ENCODE data around the gene ATXN10.
A peak's percentile ranks its signal among the peaks of the same experiment; 100 is the strongest.
"Not testable (repeated sequence)": the region's sequence is repeated elsewhere in the genome, so short reads cannot be mapped to it uniquely, and the experiment has no call there.

Gene ATXN10, protein sequence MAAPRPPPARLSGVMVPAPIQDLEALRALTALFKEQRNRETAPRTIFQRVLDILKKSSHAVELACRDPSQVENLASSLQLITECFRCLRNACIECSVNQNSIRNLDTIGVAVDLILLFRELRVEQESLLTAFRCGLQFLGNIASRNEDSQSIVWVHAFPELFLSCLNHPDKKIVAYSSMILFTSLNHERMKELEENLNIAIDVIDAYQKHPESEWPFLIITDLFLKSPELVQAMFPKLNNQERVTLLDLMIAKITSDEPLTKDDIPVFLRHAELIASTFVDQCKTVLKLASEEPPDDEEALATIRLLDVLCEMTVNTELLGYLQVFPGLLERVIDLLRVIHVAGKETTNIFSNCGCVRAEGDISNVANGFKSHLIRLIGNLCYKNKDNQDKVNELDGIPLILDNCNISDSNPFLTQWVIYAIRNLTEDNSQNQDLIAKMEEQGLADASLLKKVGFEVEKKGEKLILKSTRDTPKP

DNA sequence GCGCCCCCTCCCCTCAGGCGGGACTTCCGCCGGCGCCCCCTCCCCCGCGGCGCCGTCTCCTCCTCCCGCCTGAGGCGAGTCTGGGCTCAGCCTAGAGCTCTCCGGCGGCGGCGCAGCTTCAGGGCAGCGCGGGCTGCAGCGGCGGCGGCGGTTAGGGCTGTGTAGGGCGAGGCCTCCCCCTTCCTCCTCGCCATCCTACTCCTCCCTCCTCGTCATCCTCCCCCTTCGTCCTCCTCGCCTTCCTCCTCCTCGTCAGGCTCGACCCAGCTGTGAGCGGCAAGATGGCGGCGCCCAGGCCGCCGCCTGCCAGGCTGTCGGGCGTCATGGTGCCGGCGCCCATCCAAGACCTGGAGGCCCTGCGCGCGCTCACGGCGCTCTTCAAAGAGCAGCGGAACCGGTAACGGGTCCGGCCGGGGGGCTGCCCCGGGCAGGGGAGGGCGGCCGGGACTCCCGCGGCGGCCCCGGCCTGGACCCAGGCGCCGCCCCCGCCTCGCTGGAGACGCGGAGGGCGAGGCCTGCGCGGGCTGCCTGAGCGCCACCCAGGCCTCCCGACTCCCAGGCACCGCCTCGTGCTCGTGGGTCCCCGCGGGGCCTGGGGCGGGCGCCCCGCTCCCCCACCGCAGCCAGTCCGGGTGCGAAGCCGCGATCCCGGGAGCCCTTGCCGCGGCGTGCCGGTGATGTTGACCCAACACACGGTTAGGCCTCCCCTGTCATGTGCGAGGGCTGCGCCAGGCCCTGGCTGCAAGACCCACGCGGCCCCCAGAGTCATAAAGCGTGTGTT lies at the start of gene ATXN10:
ATXN10 (plus strand) TSS at position 52 of the 781 bp plus-strand sequence; CDS start at position 282, 230 bp downstream.
- peak within 1 kb of the TSS; percentile 84 to 88 for H3K9ac ChIP-seq (ENCODE audit: low read length in 2 of 2)
- H3K36me3 ChIP-seq (ENCODE audit: control insufficient read depth in 2 of 2, insufficient read depth in 2 of 2, low read length in 2 of 2), result no peaks in the 10 kb centered on the region
- H3K9me3 ChIP-seq (ENCODE audit: control insufficient read depth in 2 of 2, low read length in 2 of 2), result no peaks in the 10 kb centered on the region
- H3K4me1 ChIP-seq (ENCODE audit: control insufficient read depth, insufficient read depth, low read length), result peaks cover 10% of the 10 kb centered on the region
- peak within 1 kb of the TSS; percentile 53 for H3K27ac ChIP-seq (ENCODE audit: low read length)
- peak within 1 kb of the TSS; percentile 91 to 93 for H3K4me3 ChIP-seq (ENCODE audit: low read length in 2 of 2)
- no peaks in the 10 kb centered on the region for H3K27me3 ChIP-seq (ENCODE audit: control insufficient read depth in 1 of 2, insufficient read depth in 2 of 2, low read length in 2 of 2)

DNA sequence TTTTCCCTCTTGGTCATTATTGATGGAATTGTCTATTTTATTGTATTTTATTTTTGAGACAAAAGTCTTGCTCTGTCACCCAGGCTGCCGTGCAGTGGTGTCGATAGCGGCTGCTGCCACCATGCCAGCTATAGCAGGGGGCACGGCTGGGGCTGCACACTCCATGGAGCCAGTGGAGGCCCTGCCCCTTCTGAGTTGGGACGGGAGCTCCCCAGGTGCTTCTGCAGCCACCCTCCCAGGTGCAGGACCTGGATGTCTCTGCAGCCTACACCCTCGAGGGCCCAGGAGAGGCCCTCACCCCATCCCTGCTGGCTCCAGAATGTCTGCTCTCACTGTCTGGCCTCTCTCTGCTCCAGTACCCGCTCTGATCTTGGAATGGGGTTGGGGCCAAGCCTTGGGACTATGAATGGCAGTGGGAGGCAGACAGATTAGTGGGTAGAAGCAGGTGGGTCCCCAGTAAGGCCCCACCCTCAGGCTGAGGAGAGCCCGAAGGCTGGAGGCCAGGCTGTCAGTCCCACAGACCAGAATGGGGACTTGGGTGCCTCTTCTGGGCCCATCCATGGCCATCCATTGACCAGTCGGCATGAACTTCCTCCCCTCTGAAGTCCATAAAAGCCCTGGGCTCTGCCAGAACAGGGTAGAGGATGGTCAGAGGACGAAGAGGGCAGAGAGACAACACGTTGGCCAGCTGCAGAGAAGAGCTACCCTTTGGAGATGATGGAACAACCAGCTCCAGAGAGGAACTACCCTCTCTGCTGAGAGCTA lies 49.6 kb upstream of the ATXN10 start:
- Histone ChIP-seq H3K27me3 (ENCODE audit: control insufficient read depth in 1 of 2, insufficient read depth in 2 of 2, low read length in 2 of 2) (no peaks in the 10 kb centered on the region), H3K36me3 (ENCODE audit: control insufficient read depth in 2 of 2, insufficient read depth in 2 of 2, low read length in 2 of 2) (no peaks in the 10 kb centered on the region), H3K4me1 (ENCODE audit: control insufficient read depth, insufficient read depth, low read length) (no peaks in the 10 kb centered on the region), H3K9ac (ENCODE audit: low read length in 2 of 2) (no peak overlapping the region), H3K4me3 (ENCODE audit: low read length in 2 of 2) (no peak overlapping the region), H3K27ac (ENCODE audit: low read length) (no peak overlapping the region), H3K9me3 (ENCODE audit: control insufficient read depth in 2 of 2, low read length in 2 of 2) (peaks cover 0 to 2% of the 10 kb centered on the region in 2 donors)

DNA sequence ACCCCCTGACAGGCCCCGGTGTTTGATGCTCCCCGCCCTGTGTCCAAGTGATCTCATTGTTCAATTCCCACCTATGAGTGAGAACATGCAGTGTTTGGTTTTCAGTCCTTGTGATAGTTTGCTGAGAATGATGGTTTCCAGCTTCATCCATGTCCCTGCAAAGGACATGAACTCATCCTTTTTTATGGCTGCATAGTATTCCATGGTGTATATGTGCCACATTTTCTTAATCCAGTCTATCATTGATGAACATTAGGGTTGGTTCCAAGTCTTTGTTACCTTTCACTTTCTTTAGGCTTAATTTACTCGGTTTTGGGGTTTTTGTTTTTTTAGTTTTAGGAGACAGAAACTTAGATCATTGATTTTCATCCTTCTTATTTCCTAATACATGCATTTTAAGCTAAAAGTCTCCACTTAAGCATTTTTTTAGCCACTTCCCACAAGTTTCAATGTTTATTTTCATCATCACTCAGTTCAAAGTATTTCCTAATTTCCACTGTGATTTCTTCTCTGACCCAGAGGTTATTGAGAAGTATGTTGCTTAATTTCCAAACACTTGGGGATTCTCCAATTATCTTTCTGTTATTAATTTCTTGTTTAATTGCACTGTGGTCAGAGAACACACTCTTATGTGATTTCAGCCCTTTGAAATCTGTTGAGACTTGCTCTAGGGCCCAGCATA lies 48.0 kb upstream of the ATXN10 start:
- not testable (repeated sequence) for H3K27ac ChIP-seq (ENCODE audit: low read length); H3K4me3 ChIP-seq (ENCODE audit: low read length in 2 of 2); H3K27me3 ChIP-seq (ENCODE audit: control insufficient read depth in 1 of 2, insufficient read depth in 2 of 2, low read length in 2 of 2); H3K4me1 ChIP-seq (ENCODE audit: control insufficient read depth, insufficient read depth, low read length); H3K9me3 ChIP-seq (ENCODE audit: control insufficient read depth in 2 of 2, low read length in 2 of 2); H3K9ac ChIP-seq (ENCODE audit: low read length in 2 of 2); H3K36me3 ChIP-seq (ENCODE audit: control insufficient read depth in 2 of 2, insufficient read depth in 2 of 2, low read length in 2 of 2)

DNA sequence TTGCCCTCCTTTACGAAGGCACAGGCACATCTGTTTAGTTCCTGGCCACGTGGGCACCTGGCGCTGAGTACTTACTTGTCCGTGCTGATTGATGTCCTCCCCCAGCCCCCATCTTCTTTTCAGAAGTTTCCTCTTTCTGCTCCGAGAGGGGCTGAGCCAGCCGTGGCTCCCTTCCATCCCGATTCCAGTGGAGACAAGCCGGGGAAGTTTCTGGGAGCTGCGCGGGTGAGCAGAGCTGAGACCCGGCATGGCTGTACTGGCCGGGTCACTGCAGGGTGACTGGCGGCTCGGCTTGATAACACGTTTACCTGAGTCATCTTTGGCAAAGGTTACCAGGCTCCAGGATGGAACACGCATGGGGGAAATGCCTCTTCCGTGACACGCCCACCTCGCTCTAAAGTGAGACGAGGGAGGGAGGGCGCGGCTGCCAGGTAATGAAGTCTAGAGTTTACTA lies 45.4 kb upstream of the ATXN10 start:
- Histone ChIP-seq H3K9ac (ENCODE audit: low read length in 2 of 2) (no peak overlapping the region), H3K27ac (ENCODE audit: low read length) (no peak overlapping the region)

DNA sequence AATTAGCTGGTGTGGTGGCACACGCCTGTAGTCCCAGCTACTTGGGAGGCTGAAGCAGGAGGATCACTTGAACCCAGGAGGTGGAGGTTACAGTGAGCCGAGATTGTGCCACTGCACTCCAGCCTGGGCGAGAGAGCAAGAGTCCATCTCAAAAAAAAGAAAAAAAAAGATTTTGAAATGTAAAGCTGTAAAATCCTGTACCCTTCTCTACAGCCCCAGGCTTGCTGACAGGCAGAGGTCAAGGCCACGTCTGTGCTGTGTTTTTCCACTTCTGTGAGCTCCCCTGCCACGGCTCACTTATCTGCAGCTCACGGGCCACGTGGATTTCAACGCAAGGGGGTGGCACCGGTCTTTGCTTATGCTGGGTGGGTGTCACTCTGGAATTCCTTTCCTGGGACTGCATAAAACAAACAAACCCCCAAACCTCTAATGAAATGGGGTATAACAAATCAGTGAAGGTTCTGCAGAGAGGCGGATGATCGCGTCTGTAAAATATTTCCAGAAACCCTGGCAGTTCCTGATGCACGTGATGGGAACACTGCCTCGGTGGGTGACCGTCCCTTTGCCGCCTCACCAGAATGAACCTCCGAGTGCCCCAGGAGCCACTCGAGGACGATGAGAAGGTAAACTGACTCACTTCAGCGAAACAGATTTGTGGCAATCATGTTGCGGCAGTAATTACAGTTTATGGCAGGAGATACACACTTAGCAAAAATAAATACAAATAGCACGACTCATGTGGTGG lies 44.0 kb upstream of the ATXN10 start:
- Histone ChIP-seq H3K27ac (ENCODE audit: low read length) (no peak overlapping the region), H3K27me3 (ENCODE audit: control insufficient read depth in 1 of 2, insufficient read depth in 2 of 2, low read length in 2 of 2) (peaks cover 7 to 22% of the 10 kb centered on the region in 2 donors), H3K4me3 (ENCODE audit: low read length in 2 of 2) (no peak overlapping the region), H3K9me3 (ENCODE audit: control insufficient read depth in 2 of 2, low read length in 2 of 2) (no peaks in the 10 kb centered on the region), H3K4me1 (ENCODE audit: control insufficient read depth, insufficient read depth, low read length) (no peaks in the 10 kb centered on the region), H3K9ac (ENCODE audit: low read length in 2 of 2) (no peak overlapping the region), H3K36me3 (ENCODE audit: control insufficient read depth in 2 of 2, insufficient read depth in 2 of 2, low read length in 2 of 2) (no peaks in the 10 kb centered on the region)

More for the DNA sequence above, 45.4 kb upstream of the ATXN10 start:
- Histone ChIP-seq H3K4me3 (ENCODE audit: low read length in 2 of 2) (no peak overlapping the region), H3K9me3 (ENCODE audit: control insufficient read depth in 2 of 2, low read length in 2 of 2) (no peaks in the 10 kb centered on the region), H3K4me1 (ENCODE audit: control insufficient read depth, insufficient read depth, low read length) (no peaks in the 10 kb centered on the region), H3K27me3 (ENCODE audit: control insufficient read depth in 1 of 2, insufficient read depth in 2 of 2, low read length in 2 of 2) (peaks cover 4 to 12% of the 10 kb centered on the region in 2 donors), H3K36me3 (ENCODE audit: control insufficient read depth in 2 of 2, insufficient read depth in 2 of 2, low read length in 2 of 2) (no peaks in the 10 kb centered on the region)

DNA sequence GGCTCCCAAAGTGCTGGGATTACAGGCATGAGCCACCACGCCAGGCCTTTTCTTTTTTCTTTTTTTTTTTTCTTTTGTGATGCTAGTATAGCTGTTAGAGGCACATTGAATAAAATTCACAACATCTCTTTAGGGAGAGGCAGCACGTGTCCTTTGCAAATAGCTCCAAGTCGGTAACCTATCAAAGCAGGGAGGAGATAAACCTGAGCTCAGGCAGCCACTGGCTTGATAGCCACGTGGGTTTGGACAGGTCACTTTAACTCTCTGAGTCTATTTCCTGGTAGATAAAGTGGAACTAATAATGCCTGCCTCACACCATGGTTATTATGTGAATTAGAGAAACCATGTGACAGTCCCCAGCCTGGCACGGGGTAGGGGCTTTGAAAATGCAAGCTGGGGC lies 43.1 kb upstream of the ATXN10 start:
- Histone ChIP-seq H3K9ac (ENCODE audit: low read length in 2 of 2) (no peak overlapping the region), H3K36me3 (ENCODE audit: control insufficient read depth in 2 of 2, insufficient read depth in 2 of 2, low read length in 2 of 2) (no peaks in the 10 kb centered on the region), H3K27me3 (ENCODE audit: control insufficient read depth in 1 of 2, insufficient read depth in 2 of 2, low read length in 2 of 2) (peaks cover 11 to 24% of the 10 kb centered on the region in 2 donors)

DNA sequence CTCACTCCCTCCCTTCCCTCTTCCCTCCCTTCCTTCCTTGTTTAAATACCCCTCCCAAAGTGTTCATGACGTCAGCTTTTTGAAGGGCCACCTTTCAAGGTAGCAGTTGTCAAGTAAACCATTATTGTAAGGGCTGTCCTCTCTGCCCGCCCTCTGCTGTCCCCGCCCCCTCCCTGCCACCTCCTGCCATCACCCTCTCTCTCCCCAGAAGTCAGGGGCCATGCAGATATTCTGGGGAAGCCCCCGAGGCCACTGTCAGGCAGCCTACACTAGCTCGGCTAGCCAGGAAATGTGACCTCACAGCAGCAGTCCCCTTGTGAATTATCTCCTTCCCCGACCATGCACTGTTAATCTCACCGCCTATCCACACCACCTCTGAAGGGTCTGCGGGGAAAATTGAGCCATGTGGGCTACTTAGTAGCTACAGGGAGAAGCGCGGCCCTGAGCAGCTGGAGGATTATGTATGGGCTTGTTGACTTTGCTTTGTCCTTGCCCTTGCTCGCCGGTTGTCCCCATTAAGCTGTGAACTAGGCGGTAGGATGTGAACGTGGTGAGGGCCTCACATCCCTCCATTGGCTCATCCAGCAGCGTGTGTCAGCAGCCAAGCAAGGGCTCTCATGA lies 42.1 kb upstream of the ATXN10 start:
- H3K9ac ChIP-seq (ENCODE audit: low read length in 2 of 2), result no peak overlapping the region
- H3K27me3 ChIP-seq (ENCODE audit: control insufficient read depth in 1 of 2, insufficient read depth in 2 of 2, low read length in 2 of 2), result peaks cover 11 to 28% of the 10 kb centered on the region in 2 donors
- no peak overlapping the region for H3K4me3 ChIP-seq (ENCODE audit: low read length in 2 of 2)
- peaks cover 2% of the 10 kb centered on the region for H3K4me1 ChIP-seq (ENCODE audit: control insufficient read depth, insufficient read depth, low read length)
- H3K36me3 ChIP-seq (ENCODE audit: control insufficient read depth in 2 of 2, insufficient read depth in 2 of 2, low read length in 2 of 2), result no peaks in the 10 kb centered on the region
- H3K27ac ChIP-seq (ENCODE audit: low read length), result no peak overlapping the region
- no peaks in the 10 kb centered on the region for H3K9me3 ChIP-seq (ENCODE audit: control insufficient read depth in 2 of 2, low read length in 2 of 2)

More for the DNA sequence above, 43.1 kb upstream of the ATXN10 start:
- H3K27ac ChIP-seq (ENCODE audit: low read length), result no peak overlapping the region
- no peaks in the 10 kb centered on the region for H3K9me3 ChIP-seq (ENCODE audit: control insufficient read depth in 2 of 2, low read length in 2 of 2)
- H3K4me3 ChIP-seq (ENCODE audit: low read length in 2 of 2), result no peak overlapping the region
- peaks cover 2% of the 10 kb centered on the region for H3K4me1 ChIP-seq (ENCODE audit: control insufficient read depth, insufficient read depth, low read length)

DNA sequence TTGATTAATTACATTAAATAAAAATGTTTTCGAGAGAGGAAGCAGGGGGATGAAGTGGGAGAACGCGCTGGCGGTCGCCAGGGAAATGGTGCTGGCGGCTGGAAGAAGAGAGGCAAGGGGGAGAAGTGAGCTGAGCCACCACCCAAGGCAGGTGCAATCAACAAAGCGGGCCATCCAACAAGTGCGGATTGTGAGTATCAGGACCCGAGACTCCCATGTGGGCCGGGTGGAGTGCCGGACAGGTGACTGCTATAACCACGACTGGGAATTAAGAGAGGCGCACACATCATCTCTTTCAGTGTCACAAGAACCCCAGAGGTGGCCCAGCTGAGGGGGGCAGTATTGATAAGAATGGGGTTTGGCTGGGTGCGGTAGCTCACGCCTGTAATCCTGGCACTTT lies 41.2 kb upstream of the ATXN10 start:
- Histone ChIP-seq H3K27me3 (ENCODE audit: control insufficient read depth in 1 of 2, insufficient read depth in 2 of 2, low read length in 2 of 2) (peaks cover 11 to 29% of the 10 kb centered on the region in 2 donors), H3K4me3 (ENCODE audit: low read length in 2 of 2) (no peak overlapping the region), H3K4me1 (ENCODE audit: control insufficient read depth, insufficient read depth, low read length) (peaks cover 2% of the 10 kb centered on the region), H3K27ac (ENCODE audit: low read length) (no peak overlapping the region), H3K36me3 (ENCODE audit: control insufficient read depth in 2 of 2, insufficient read depth in 2 of 2, low read length in 2 of 2) (no peaks in the 10 kb centered on the region), H3K9me3 (ENCODE audit: control insufficient read depth in 2 of 2, low read length in 2 of 2) (no peaks in the 10 kb centered on the region), H3K9ac (ENCODE audit: low read length in 2 of 2) (no peak overlapping the region)

DNA sequence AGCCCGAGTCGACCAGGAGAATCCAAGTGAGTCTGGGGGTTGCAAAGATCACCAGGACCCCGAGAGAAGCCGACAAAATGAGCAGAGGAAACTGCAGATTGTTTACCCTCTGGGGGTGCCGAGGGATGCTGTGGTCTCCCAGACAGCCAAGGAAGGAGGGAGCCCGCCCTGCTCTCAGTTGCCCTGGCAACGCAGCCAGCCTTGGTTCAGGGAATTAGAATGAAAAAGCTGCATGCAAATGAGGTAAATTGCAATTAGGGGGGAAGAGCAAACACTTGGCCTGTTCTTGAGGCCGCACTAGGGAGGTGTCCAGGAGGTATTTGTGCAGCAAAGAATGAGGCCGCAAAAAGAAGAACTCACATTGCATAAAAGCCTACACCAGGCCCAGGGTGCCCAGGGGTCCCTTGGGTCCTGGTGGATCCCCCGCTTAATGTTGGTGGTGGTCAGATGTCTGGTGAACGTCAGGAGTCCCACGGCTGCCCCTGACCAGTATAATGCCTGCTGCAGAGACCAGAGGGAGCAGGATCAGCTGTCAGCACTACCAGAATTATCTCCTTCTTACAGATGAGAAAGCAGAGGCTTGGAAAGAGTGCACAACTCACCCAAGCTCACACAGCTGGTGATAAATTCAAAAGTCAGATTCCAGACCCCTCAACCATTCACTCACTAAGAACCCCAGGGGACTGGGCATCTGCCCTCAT lies 40.3 kb upstream of the ATXN10 start:
- no peaks in the 10 kb centered on the region for H3K36me3 ChIP-seq (ENCODE audit: control insufficient read depth in 2 of 2, insufficient read depth in 2 of 2, low read length in 2 of 2)
- H3K9ac ChIP-seq (ENCODE audit: low read length in 2 of 2), result no peak overlapping the region
- no peaks in the 10 kb centered on the region for H3K9me3 ChIP-seq (ENCODE audit: control insufficient read depth in 2 of 2, low read length in 2 of 2)
- H3K4me3 ChIP-seq (ENCODE audit: low read length in 2 of 2), result no peak overlapping the region
- peaks cover 2% of the 10 kb centered on the region for H3K4me1 ChIP-seq (ENCODE audit: control insufficient read depth, insufficient read depth, low read length)
- no peak overlapping the region for H3K27ac ChIP-seq (ENCODE audit: low read length)
- peaks cover 11 to 29% of the 10 kb centered on the region in 2 donors for H3K27me3 ChIP-seq (ENCODE audit: control insufficient read depth in 1 of 2, insufficient read depth in 2 of 2, low read length in 2 of 2)

Measured in stomach smooth muscle (tissue), 2 donors.